Activated effector memory CD4-positive, alpha-beta T cell treated with anti-CD3 and anti-CD28 coated beads, Interleukin-2, amount 50 U/mL, for 16 hours (primary cell): ENCODE measurements around the gene PAXIP1.

Experiments used
- DNase-seq: peaks from one replicate; pipeline ENCODE4 v3.0.0-alpha.2; 2020

Gene PAXIP1

DNA sequence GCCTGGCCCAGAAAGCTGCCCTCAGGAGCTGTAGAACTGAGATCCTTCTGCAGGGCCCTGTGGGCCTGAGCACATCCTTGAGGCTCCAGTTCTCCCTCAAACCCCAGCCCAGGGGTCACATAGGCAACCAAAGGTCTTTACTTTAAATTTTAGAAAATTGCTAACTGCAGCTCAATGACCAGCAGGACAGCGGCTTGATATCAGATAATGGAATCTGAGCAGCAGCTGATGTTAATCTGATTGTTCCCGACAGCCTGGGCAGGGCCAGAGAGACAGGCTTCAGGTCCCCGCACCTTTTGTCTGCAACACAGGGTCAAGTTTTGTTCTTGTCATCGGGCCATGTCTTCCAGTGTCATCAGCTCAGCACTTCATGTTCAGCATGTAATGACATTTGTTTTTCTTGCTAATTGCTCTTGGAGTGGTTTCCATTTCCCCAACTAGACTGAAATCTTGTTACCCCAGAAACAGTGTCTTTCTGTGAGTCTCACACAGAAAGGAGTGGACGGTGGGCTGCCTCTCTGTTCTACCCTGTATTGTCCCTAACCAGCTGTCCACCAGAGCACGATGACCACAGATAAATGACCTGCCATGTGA is 91.0 kb downstream of the PAXIP1 start:
- DNase-seq: no peak

GRCh38 chr7:154911411-154911810 is 91.5 kb downstream of the PAXIP1 start:
- DNase-seq: no peak

GRCh38 chr7:154910977-154911376 is 91.9 kb downstream of the PAXIP1 start:
- no peak for DNase-seq

DNA sequence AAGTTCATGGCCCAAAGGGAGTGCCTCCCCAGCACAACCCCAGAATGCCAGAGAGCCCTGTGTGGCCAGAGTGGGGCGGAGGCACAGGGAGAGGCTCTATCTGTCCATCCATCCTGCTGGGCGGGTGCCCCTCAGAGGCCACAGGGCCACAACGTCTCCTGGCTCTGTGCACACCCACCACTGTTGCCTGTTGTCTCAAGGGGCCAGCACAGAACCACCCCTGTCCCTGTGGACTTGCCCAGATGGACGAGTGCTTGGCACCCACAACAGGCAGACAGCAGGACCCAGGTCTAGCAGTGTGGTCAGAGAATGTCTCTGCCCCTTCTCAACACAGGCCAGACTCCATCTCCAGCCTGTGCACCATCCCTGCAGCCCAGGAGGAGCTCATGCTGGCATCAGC is 92.8 kb downstream of the PAXIP1 start:
- DNase-seq: peak; percentile 52

DNA sequence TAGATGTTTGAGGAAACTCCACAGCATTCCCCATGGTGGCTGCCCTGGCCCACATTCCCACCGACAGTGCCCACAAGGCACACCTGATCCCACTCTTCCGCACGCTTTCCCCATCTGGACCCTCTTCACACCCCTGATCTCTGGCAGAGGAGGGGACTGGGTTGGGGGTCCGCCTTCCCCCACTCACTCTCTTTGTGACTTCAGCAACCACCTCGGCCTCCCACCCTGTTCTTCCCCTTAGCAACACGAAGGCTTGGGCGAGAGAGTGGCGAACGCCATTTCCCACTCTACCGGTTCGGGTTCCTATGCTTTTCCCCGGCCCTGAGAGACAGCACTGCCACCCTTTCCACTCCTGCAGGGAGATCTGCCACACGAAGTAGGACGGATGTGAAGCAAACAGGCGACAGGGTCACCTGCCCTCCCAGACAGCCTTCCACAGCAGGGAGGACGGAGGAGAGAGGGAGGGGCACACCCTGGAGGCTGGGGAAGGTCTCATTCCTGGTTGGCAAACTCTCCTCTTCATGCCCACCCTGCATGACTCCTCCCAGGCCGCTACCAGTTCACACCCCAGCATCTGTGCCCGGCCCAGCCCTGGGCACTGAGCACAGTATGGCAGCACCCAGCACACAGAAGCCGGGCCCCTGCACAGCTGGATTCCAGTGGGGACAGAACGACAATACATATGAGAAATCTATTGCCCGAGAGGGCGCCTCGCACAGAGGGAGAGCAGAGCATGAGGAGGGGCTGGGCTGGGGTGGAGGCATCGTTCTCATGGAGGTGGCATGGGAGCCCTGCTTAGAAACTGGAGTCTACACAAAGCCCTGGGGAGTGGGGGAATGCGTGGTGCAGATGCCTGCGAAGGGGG is 93.5 kb downstream of the PAXIP1 start:
- DNase-seq: peak; percentile 61

DNA sequence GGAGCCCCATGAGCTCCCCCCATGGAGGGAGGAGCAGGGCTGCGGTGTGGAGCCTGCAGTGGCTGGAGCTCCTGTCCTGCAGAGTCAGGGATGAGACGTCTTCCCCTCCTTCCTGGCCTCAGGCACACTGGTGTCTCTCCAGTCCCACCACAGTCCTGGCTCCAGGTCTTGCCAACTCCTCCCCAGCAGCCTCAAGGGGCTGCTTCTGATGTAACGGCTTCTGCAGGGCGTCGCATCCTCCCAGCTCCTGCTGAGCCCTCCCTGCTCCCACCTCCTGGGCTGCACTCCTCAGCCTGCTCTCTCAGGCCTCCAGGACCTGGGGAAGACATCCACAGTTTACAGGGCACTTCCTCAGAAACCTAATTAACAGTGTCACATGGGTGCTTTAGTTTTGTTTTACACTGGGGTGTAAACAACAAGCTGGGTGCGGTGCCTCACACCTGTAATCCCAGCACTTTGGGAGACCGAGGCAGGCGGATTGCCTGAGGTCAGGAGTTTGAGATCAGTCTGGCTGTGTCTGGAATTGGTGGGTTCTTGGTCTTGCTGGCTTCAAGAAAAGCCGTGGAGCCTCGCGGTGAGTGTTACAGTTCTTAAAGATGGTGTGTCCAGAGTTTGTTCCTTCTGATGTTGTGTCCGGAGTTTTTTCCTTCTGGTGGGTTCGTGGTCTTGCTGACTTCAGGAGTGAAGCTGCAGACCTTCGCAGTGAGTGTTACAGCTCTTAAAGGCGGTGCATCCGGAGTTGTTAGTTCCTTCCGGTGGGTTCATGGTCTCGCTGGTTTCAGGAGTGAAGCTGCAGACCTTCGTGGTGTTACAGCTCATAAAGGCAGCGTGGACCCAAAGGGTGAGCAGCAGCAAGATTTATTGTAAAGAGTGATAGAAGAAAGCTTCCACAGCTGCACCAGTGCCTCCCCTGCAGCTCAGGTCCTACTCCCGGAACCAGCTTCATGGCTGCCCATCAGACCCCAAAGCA is 95.0 kb downstream of the PAXIP1 start:
- peak; percentile 53 for DNase-seq

DNA sequence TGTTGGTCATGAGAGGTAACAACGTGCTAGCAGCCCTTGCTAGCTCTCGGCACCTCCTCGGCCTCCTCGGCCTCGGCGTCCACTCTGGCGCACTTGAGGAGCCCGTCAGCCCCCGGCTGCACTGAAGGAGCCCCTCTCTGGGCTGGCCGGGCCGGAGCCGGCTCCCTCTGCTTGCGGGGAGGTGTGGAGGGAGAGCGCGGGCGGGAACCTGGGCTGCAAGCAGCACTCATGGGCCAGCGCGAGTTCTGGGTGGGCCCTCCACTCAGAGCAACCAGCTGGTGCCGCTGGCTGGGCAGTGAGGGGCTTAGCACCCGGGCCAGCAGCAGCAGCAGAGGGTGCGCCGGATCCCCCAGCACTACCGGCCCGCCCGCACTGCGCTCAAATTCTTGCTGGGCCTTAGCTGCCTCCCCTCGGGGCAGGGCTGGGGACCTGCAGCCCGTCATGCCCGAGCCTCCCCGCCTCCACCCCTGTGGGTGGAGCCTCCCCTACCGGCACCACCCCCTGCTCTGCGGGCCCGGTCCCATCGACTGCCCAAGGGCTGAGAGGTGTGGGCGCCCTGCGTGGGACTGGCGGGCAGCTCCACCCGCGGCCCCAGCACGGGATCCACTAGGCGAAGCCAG is 96.1 kb downstream of the PAXIP1 start:
- DNase-seq: peak; percentile 53

DNA sequence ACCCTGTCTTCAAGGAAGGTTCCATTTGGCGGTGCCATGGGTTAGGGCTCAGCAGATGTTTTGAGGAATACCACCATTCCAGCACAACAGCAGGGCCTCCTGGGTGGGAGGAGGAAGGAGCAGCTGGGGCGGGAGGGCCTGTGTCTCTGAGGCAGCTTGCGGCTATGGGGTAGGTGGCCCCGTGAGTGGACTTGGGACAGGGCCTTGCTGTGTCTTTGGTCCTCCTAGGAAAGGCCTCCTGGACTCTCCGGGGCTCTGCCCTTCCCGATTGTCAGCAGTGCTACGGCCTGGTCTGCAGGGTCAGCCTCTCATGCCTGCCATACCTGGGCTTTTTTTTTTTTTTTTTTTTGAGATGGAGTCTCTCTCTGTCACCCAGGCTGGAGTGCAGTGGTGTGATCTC is 96.7 kb downstream of the PAXIP1 start:
- DNase-seq: peak; percentile 30

- no peak for DNase-seq
These were observed 97.3 kb downstream of the PAXIP1 start for GRCh38 chr7:154905615-154906014.

GRCh38 chr7:154905146-154905545 is 97.8 kb downstream of the PAXIP1 start:
- no peak for DNase-seq

GRCh38 chr7:154903083-154903731 is 99.7 kb downstream of the PAXIP1 start:
- no peak for DNase-seq

DNA sequence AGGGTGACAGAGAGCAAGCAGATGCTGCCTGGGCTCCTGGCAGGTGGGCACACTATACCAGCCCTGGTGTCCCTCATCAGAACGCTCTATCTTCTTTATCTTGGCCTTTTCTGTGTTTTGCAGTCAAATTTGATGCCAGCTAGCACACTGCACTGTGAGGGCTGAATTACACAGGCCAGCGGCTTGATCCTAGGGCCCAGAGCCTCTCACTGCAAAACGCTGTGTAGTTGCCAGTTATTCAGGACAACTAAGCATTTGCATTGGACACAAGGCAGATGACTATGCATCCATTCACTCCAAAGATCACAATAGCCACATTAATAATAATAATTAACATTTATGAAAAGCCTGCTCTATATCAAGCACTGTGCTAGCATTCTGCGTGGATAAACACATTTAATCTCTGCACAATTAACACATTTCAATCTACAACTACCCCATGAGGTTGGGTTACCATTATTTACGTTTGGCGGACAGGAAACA is 100.3 kb downstream of the PAXIP1 start:
- DNase-seq: no peak

DNA sequence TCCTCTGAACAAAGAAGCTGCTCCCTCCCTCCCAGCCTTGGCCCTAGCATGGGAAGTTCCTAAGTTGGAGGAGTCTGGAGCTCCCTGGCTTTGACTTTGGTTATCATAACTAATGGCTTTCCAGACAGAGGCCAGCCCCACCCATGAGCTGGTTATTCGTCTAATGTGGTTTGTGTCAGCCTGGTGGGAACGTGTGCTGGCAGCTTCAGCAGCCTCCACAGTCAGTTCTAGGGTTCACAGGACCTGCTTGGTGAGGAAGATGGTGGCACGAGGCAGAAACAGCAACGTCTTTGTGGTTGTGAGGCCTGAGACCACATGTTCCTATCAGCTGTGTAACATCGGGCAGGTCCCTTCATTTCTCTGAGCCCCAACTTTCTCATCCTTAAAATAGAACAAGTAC is 103.1 kb downstream of the PAXIP1 start:
- no peak for DNase-seq

DNA sequence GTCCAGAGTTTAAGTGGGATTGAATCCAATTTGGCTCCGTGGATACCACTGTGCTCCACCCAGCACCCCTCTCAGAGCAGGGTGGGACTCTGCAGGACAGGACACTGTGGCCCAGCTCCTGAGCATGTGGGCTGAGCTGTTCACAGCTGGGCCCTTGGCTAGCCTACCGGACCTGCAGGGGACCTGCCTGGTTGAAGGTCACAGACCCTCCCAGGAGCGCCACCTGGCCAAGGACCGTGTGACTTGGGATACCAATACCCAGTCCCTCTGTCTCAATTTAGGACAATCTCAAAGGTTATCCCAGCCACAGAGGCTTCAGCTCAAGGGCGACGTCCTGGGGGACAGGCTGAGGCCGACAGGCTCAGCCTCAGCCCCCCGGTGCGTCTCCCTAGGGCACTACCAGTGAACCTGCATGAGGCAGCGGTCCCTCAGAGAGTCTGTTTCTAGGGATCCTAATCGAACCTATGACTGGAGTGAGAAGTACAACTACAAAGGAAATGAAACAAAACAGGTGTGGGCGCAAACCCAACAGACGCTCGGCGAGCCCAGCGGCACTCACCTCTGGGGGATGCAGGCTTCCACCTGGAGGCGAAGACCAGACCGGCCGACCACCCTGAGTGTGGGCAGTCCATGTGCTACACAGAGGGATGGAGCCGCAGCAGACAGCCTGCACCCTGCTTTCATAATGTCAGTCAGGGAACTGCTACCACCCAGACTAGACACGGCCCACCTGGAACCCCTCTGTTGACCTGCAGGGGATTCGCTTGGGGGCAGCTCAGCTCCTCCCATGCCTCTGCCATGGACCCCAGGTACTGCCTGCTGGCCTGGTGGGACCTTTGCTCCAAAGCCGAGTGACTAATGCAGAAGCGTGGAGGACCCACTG is 103.7 kb downstream of the PAXIP1 start:
- no peak for DNase-seq

- no peak for DNase-seq
These were observed 106.8 kb downstream of the PAXIP1 start for GRCh38 chr7:154896076-154896475.
